Hematopoietic multipotent progenitor cell treated with erythropoietin and hydrocortisone succinate and interleukin-3 and kit ligand, for 8 days (in vitro differentiated cells): ENCODE data around the gene PPM1A.

Experiments used
- DNase-seq: peaks from one replicate; pipeline ENCODE4 v3.0.0-alpha.2; 2015

Gene PPM1A

DNA sequence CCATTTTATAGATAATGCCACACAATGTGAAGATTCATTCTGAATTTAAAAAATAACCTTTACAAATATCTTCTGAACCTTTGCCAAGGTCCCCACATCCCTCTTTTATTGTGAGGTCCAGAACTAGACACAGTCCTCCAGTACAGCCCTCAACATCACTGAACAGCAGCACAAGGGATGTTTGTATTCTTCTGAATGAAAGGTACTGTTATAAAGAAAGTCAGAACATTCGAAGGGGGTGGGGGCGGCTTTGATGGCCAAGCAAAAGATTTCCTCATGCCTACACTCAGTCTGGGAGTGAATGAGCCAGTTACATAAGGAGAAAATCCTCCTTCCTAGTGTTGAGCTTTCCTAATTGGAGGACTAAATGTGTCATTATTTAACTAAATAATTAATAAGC is 77.3 kb downstream of the PPM1A start:
- DNase-seq = no peak

DNA sequence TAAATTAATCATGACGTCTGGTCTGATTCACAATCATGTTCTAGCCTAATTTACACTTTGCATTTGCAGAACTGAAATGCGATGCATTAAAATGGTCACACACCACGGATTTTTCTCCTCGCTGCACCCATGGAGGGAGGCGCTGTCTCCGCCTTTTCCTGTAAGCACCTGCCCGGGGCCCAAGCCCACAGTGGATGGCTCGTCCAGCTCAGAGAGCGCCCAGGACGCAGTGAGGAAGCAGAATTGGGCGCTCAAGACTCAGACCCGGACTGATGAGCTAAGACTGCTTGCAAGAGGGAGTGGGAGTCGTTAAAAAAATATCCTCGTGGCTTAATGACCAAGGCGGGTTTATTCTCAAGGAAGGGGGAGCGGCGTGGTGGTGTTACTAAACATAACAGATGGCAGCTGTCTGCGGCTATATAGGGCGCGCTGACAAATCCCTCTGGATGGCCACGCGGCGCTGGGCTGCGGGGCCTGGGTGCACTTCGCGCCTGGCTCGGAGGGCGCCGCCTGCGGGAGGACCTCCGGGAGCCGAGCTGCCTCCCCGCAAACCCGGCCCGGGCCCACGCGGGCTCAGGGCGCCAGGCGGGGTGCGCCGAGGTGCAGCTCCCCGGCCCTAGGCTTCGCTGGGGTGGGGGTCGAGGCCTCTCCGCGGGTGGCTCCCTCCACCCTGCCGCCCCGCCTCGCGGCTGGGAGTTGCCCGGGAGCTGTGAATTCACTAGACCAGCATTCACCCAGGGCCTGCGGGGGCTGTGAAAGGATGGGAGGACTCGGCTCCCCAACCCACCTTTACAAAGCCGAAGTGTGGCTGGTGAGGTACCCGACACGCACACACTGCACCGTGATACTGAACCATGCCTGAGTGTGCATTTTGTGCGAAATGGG is 78.7 kb downstream of the PPM1A start:
- peak; percentile 43 for DNase-seq

DNA sequence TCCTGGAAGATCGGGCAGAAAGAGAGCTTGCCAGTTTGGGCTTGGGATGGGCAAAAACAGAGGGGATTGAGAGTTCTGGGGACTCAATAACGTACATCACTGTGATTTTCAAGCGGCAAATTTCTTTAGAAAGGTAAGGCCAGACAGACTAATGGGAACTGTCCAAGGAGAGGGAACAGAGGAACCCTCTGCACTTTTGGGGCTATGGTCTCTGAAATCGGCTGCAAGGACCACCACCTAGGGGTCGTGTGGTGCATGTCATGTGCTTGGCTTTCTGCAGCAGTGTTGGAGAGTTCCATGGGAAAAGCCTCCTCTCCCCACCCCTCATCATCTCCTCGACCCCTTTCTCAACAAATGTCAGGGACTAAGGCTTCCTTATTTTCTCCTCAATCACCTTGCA is 79.6 kb downstream of the PPM1A start:
- DNase-seq = no peak

DNA sequence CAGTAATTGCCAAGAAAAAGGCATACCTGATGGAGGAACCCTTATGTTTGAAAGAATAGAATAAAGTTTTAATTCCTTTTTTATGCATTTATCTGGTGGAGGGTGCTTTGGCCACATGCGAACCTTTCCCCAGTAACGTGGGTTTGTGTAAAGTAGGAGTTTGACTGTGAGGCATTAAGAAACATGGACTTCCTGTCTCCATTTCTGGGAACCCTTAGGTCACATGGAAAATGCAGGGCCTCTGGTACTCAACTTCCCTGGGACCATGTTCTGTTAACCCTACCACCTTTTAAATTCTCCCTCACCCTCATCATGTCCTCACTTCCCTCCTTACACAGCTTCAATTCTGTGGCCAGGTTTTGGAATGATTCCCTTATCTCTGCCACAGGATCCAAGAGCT is 80.3 kb downstream of the PPM1A start:
- no peak for DNase-seq

DNA sequence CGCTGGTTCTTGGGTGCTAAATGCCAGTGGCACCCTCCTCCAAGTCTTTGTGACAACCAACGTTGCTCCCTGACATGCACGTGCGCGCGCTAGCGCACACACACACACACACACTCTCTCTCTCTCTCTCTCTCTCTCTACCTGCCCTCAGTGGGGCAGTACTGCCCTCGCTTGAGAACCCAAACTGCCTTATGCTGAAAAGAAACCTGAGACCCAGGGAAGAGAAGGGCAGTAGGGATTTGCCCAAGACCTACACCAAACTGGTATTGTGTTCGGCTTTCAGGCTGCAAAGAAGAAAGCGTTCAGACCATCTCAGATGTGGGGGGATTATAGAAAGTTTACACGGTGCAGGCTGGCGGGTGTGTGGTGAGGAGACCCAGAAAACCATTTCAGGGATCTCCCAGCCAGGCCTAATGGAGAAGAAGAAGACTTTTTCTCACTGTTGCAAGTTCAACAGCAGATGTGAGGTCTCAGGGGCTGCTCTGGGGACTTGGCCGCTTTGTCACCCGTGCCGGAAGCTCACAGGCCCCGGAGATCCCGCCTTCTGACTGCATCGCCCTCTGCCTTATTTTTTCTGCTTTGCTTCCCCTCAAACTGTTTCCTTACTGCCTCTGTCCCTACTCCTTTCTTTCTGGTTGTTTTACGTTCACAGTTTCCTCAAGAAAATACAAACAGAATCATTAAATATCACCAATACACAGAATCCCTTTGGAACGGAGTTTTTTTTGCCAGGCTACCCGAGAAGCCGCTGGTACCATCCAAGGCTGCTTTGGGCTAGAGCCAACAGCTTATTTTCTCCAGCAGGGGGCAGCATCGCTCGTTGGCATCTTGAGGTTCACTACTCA is 82.4 kb downstream of the PPM1A start:
- peak; percentile 86 for DNase-seq

DNA sequence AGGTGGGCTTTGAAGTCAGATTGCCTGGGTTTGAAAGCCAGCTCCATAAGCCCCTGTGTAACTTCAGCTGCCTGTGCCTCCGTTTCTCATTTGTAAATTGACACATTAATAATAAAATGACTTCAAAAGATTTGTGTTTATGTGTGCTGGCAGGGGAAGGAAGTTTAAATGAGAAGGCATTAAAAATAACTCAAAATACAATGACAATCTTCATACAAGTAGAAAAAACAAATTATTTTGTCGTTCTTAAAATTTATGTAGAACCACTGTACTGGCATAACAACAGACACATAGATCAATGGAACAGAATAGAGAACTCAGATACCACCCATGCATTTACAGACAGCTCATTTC is 83.0 kb downstream of the PPM1A start:
- DNase-seq = no peak

DNA sequence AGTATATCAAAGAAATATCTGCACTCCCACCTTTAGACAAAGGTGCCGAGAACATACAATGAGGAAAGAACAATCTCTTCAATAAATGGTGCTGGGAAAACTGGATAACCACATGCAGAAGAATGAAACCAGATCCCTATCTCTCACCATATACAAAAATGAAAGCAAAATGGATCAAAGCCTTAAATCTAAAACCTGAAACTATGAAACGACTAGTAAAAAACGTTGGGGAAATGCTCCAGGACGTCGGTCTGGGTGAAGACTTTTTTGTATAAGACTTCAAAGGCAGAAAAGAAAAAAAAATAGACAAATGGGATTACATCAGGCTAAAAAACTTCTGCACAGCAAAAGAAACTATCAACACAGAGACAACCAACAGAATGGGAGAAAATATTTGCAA is 83.8 kb downstream of the PPM1A start:
- no peak for DNase-seq

DNA sequence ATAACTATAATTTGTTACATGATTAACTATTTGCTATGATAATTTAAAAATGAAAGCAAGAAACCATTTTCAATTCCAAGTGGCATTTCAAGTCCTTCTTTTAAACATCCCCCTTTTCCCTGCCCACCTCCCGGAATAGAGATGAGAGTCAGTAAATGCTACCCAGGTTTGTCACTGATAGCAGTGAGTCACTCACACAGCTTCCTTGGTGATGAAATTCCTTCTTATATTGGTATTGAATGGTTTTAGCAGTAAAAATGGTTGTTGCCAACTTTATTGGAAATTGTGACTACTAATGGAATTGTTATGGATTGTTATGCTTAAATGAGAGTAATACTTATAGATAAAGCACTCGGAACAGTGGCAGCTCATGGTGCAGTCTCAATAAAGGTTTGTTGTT is 90.5 kb downstream of the PPM1A start:
- DNase-seq = no peak

DNA sequence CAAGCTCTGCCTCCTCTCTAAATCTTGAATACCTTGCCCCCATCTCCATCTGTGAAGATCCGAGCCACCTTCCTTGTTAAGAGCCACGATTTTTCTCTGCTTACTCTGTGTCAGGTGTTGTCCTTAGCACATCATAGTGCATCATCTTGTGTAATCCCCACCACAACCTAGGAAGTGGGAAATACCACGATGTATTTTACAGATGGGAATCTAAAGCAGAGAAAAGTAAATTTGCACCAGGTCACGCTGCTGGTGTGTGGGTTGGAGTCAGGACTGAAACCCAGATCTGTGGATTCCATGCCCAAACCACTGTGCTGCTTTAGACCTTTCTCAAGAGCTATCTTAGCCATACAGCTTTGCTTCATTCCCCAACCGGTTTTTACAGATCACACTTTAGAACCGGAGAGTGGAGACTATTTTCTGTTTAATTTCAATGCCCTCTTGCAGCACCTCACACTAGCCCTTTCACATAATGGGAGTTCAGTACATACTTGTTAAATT is 94.6 kb downstream of the PPM1A start:
- DNase-seq = no peak

DNA sequence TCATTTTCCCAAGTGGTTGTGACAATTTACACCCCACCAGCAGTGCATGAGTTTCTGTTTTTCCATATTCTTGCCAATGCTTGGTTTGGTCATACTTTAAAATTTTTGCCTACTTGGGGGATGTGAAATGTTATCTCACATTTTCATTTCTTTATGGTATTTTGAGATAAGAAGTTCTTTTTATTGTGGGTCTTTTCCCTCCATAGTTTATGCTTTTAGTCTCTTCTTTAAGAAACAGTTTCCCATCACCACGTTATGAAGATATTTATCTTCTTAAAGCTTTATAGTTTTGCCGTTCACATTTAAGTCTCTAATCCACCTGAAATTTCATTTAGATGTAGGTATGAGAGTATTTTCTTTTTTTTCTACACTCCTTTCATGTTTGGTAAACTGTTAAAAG is 95.7 kb downstream of the PPM1A start:
- peak; percentile 61 for DNase-seq

DNA sequence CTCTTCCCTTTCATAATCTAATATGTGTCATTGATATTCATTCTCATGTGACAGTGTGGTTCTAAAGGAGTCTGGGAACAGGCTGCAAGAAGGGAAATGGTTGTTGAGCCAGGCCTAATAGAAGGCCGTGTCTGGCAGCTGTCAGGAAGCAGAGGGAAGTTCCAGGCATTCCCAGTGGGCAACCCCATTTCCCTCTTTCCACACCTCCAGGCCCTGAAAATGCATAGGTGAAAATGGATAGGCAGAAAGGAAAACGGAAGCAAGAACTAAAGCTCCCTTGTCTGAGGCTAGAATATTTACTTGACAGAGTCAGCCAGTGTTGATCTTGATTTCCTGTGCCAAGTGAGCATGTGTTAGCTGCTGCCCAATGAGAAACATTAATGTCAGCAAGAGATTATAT is 97.7 kb downstream of the PPM1A start:
- no peak for DNase-seq

DNA sequence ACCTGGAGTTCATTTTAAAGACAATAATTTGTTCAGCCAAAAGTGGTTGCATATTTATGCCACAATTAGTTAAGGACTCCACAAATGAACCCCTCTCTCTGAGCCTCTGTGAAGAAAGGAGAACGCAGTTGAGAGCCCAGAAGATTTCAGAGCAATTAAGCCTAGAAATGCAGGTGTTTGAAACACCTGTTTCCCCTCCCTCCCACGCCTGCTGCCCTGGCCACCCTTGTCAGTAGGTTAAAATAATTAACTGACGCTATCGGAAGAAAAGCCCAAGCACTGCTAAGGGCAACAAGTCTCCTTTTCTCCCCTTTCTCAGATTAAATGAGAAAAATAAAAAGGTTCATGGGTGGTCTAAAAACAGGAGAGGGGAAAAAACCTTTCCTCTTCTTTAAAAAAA is 99.2 kb downstream of the PPM1A start:
- no peak for DNase-seq
